Omental fat pad (tissue), 4 donors: ENCODE results near the gene CIZ1. TPM values are rescaled to one million over a fixed set of nuclear protein-coding genes. Genes with fewer than 3 reads are reported as not detected.

Experiments used
- ATAC-seq: fragments of 150-250 bp; one replicate; pipeline ENCODE4 v1.9.1; 2016; ENCODE audit warnings: mild to moderate bottlenecking, moderate library complexity; ENCODE audit not compliant: low FRiP score
- DNase-seq: peaks from one replicate; pipeline ENCODE4 v3.0.0-alpha.2; 2019; ENCODE audit warnings: low spot score
- CTCF ChIP-seq, 3 donors: fragments of 450-650 bp; IDR thresholded peaks; one replicate each; pipeline ENCODE4 v1.5.1; 2016 to 2017; ENCODE audit warnings: antibody characterized with exemption in 3 of 3, mild to moderate bottlenecking in 3 of 3, moderate library complexity in 2 of 3
- total RNA-seq, 4 donors: library from RNA; depleted of rRNA; stranded (reverse); fragments of >200 nt; gene quantifications; one replicate each; pipeline ENCODE4 v1.1.0, GENCODE V29; 2016

Gene CIZ1
- total RNA-seq, 4 donors from 2014 or later = 40.1 to 70.1 (median 52.5) TPM

GRCh38 chr9:128151309-128152132 is 39.9 kb downstream of the CIZ1 start:
- DNase-seq (no peak), ATAC-seq (no peak)
- no peak for TF ChIP-seq CTCF (IDR thresholded peaks at IDR 0.05)

GRCh38 chr9:128150594-128151308 is 40.6 kb downstream of the CIZ1 start:
- ATAC-seq (no peak), DNase-seq (no peak)
- TF ChIP-seq CTCF (IDR thresholded peaks at IDR 0.05) = no peak

- ATAC-seq (no peak), DNase-seq (no peak)
- no peak for TF ChIP-seq CTCF (IDR thresholded peaks at IDR 0.05)
Observed at GRCh38 chr9:128149951-128150593, 41.3 kb downstream of the CIZ1 start.

- no peak for DNase-seq
- no peak for TF ChIP-seq CTCF (IDR thresholded peaks at IDR 0.05)
- peak; percentile 61 for ATAC-seq
Observed at GRCh38 chr9:128149001-128149701, 42.2 kb downstream of the CIZ1 start, which contains the start of gene LCN2. TSS of gene LCN2 (plus strand) at chr9:128149453. CDS start at chr9:128149526, 73 bp downstream.

- TF ChIP-seq CTCF (IDR thresholded peaks at IDR 0.05) = no peak
- DNase-seq (no peak), ATAC-seq (no peak)
Observed at GRCh38 chr9:128148509-128149000, 42.8 kb downstream of the CIZ1 start.

GRCh38 chr9:128146591-128147120 is 44.7 kb downstream of the CIZ1 start:
- DNase-seq = no peak

More at GRCh38 chr9:128146591-128147120, 44.7 kb downstream of the CIZ1 start:
- no peak for TF ChIP-seq CTCF (IDR thresholded peaks at IDR 0.05)
- no peak for ATAC-seq
